ENCODE data around the gene YIPF6.

DNA sequence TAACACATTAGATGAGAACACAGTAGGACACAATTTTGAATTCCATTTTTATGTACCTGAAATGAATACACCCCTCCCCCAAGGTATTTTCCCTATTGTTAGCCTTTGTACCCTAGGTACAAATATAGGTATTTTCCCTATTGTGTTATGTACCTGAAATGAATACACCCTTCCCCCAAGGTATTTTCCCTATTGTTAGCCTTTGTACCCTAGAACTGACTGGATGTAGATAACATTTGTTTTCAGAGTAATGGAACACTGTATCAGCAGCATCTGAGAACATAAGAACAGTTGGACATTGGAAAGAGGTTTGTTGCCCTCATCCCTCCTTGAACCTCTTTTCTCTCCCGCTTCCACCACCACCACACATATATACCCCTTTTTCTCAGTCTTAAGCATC, 37.6 kb downstream of the YIPF6 start:
- TF ChIP-seq, protein P1, sequence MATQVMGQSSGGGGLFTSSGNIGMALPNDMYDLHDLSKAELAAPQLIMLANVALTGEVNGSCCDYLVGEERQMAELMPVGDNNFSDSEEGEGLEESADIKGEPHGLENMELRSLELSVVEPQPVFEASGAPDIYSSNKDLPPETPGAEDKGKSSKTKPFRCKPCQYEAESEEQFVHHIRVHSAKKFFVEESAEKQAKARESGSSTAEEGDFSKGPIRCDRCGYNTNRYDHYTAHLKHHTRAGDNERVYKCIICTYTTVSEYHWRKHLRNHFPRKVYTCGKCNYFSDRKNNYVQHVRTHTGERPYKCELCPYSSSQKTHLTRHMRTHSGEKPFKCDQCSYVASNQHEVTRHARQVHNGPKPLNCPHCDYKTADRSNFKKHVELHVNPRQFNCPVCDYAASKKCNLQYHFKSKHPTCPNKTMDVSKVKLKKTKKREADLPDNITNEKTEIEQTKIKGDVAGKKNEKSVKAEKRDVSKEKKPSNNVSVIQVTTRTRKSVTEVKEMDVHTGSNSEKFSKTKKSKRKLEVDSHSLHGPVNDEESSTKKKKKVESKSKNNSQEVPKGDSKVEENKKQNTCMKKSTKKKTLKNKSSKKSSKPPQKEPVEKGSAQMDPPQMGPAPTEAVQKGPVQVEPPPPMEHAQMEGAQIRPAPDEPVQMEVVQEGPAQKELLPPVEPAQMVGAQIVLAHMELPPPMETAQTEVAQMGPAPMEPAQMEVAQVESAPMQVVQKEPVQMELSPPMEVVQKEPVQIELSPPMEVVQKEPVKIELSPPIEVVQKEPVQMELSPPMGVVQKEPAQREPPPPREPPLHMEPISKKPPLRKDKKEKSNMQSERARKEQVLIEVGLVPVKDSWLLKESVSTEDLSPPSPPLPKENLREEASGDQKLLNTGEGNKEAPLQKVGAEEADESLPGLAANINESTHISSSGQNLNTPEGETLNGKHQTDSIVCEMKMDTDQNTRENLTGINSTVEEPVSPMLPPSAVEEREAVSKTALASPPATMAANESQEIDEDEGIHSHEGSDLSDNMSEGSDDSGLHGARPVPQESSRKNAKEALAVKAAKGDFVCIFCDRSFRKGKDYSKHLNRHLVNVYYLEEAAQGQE (IDR thresholded peaks at IDR 0.05; ENCODE audit: insufficient read depth in 1 of 2, low read depth in 2 of 2, low read length in 1 of 2): no peak
- TF ChIP-seq POLR2AphosphoS5 (IDR thresholded peaks at IDR 0.05; ENCODE audit: low read depth, low read length): no peak
- TF ChIP-seq, protein P2, sequence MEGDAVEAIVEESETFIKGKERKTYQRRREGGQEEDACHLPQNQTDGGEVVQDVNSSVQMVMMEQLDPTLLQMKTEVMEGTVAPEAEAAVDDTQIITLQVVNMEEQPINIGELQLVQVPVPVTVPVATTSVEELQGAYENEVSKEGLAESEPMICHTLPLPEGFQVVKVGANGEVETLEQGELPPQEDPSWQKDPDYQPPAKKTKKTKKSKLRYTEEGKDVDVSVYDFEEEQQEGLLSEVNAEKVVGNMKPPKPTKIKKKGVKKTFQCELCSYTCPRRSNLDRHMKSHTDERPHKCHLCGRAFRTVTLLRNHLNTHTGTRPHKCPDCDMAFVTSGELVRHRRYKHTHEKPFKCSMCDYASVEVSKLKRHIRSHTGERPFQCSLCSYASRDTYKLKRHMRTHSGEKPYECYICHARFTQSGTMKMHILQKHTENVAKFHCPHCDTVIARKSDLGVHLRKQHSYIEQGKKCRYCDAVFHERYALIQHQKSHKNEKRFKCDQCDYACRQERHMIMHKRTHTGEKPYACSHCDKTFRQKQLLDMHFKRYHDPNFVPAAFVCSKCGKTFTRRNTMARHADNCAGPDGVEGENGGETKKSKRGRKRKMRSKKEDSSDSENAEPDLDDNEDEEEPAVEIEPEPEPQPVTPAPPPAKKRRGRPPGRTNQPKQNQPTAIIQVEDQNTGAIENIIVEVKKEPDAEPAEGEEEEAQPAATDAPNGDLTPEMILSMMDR (IDR thresholded peaks at IDR 0.05): no peak
- TF ChIP-seq TCF7L2 (IDR thresholded peaks at IDR 0.05; ENCODE audit: low read depth, low read length): no peak
- no peak for TF ChIP-seq SIN3A (IDR thresholded peaks at IDR 0.05; ENCODE audit: borderline replicate concordance, insufficient read depth, low read depth, low read length)
